ENCODE data around the gene MED19.
"Not testable (repeated sequence)": the region's sequence is repeated elsewhere in the genome, so short reads cannot be mapped to it uniquely, and the experiment has no call there.

Gene MED19

DNA sequence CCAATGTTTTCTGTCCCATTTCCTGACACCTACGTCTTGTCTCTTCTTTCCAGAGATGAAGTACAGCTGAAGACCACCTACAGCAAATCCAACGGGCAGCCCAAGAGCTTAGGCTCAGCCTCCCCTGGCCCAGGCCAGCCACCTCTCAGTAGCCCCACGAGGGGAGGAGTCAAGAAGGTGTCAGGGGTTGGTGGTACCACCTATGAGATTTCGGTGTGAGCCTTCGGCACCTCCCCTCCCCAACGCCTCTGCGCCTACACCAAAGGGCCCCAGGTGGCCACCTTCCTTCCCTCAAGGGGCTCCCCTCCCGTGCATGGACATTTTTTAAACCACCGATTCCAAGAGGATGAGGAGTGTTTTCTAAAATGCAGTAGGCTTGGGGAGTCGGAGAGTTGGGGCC lies 12.2 kb downstream of the MED19 start:
- Histone ChIP-seq H3K9ac (ENCODE audit: low read length) (no peak overlapping the region), H3K4me3 (ENCODE audit: low read length) (no peak overlapping the region), H3K27me3 (replicated peaks; ENCODE audit: insufficient read depth, low read length) (no peaks in the 10 kb centered on the region), H3F3A (ENCODE audit: insufficient read depth, low read length) (no peaks in the 10 kb centered on the region), H3K4me2 (ENCODE audit: low read depth, low read length) (no peak overlapping the region), H2AFZ (ENCODE audit: low read length) (no peak overlapping the region), H3K9me3 (replicated peaks; ENCODE audit: insufficient read depth, low read length) (no peaks in the 10 kb centered on the region), H4K20me1 (ENCODE audit: insufficient read depth, low read length) (no peaks in the 10 kb centered on the region), H3K36me3 (replicated peaks; ENCODE audit: insufficient read depth, low read length) (peaks cover 5% of the 10 kb centered on the region; the same call in 1 of the 2 replicates), H3K4me1 (ENCODE audit: low read length) (no peaks in the 10 kb centered on the region), H3K9me2 (replicated peaks; ENCODE audit: insufficient read depth, low read length) (no peaks in the 10 kb centered on the region), H3K27ac (ENCODE audit: low read length) (no peak overlapping the region), H3K79me2 (ENCODE audit: low read length) (no peaks in the 10 kb centered on the region)
- TF ChIP-seq EZH2 (optimal IDR thresholded peaks at IDR 0.05; ENCODE audit: low read depth, low read length), result no peak
- TF ChIP-seq, protein P1, sequence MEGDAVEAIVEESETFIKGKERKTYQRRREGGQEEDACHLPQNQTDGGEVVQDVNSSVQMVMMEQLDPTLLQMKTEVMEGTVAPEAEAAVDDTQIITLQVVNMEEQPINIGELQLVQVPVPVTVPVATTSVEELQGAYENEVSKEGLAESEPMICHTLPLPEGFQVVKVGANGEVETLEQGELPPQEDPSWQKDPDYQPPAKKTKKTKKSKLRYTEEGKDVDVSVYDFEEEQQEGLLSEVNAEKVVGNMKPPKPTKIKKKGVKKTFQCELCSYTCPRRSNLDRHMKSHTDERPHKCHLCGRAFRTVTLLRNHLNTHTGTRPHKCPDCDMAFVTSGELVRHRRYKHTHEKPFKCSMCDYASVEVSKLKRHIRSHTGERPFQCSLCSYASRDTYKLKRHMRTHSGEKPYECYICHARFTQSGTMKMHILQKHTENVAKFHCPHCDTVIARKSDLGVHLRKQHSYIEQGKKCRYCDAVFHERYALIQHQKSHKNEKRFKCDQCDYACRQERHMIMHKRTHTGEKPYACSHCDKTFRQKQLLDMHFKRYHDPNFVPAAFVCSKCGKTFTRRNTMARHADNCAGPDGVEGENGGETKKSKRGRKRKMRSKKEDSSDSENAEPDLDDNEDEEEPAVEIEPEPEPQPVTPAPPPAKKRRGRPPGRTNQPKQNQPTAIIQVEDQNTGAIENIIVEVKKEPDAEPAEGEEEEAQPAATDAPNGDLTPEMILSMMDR (IDR thresholded peaks at IDR 0.05; ENCODE audit: low read length), result no peak
- TF ChIP-seq EZH2phosphoT487 (IDR thresholded peaks at IDR 0.05; ENCODE audit: low read length), result no peak
- no peak for DNase-seq

DNA sequence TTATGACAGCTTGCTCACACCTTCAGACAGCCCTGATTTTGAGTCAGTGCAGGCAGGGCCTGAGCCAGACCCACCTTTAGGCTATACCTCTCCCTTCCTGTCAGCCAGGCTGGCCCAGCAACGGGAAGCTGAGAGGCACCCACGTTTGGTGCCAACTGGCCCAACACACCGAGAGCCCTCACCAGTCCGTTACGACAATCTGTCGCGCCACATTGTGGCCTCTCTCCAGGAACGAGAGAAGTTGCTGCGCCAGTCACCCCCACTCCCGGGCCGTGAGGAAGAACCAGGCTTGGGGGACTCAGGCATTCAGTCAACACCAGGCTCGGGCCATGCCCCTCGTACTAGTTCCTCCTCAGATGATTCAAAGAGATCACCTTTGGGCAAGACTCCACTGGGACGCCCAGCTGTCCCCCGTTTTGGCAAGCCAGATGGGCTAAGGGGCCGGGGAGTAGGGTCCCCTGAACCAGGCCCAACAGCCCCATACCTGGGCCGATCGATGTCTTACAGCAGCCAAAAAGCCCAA lies 13.1 kb downstream of the MED19 start:
- no peak overlapping the region for H2AFZ ChIP-seq (ENCODE audit: low read length)
- TF ChIP-seq EZH2 (optimal IDR thresholded peaks at IDR 0.05; ENCODE audit: low read depth, low read length) (no peak), EZH2phosphoT487 (IDR thresholded peaks at IDR 0.05; ENCODE audit: low read length) (no peak)
- TF ChIP-seq, protein P1 (IDR thresholded peaks at IDR 0.05; ENCODE audit: low read length), result no peak
- H3K4me2 ChIP-seq (ENCODE audit: low read depth, low read length), result no peak overlapping the region
- H3K79me2 ChIP-seq (ENCODE audit: low read length), result no peaks in the 10 kb centered on the region
- H4K20me1 ChIP-seq (ENCODE audit: insufficient read depth, low read length), result no peaks in the 10 kb centered on the region
- peaks cover 9% of the 10 kb centered on the region for H3K36me3 ChIP-seq (replicated peaks; ENCODE audit: insufficient read depth, low read length)
- H3K4me1 ChIP-seq (ENCODE audit: low read length), result no peaks in the 10 kb centered on the region
- H3F3A ChIP-seq (ENCODE audit: insufficient read depth, low read length), result no peaks in the 10 kb centered on the region
- H3K9me3 ChIP-seq (replicated peaks; ENCODE audit: insufficient read depth, low read length), result no peaks in the 10 kb centered on the region
- no peaks in the 10 kb centered on the region for H3K9me2 ChIP-seq (replicated peaks; ENCODE audit: insufficient read depth, low read length)
- no peak overlapping the region for H3K9ac ChIP-seq (ENCODE audit: low read length)
- H3K27me3 ChIP-seq (replicated peaks; ENCODE audit: insufficient read depth, low read length), result no peaks in the 10 kb centered on the region
- DNase-seq, result no peak
- H3K27ac ChIP-seq (ENCODE audit: low read length), result no peak overlapping the region
- no peak overlapping the region for H3K4me3 ChIP-seq (ENCODE audit: low read length)

DNA sequence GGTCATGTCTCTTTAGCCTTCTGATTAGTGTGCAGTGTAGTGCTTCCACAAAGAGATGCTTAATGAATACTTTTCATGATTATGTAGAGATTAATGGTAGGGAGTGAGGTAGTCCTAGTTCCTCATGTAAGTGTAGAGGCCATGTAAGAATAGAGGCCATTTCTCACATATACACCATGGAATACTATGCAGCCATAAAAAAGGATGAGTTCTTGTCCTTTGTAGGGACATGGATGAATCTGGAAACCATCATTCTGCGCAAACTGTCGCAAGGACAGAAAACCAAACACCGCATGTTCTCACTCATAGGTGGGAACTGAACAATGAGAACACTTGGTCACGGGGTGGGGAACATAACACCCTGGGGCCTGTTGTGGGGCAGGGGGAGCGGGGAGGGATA lies 21.5 kb downstream of the MED19 start:
- not testable (repeated sequence) for DNase-seq; H3K27me3 ChIP-seq (replicated peaks; ENCODE audit: insufficient read depth, low read length); H3K4me2 ChIP-seq (ENCODE audit: low read depth, low read length); H3K27ac ChIP-seq (ENCODE audit: low read length); H3K9me2 ChIP-seq (replicated peaks; ENCODE audit: insufficient read depth, low read length); H2AFZ ChIP-seq (ENCODE audit: low read length); H3K9ac ChIP-seq (ENCODE audit: low read length); H3F3A ChIP-seq (ENCODE audit: insufficient read depth, low read length); H3K9me3 ChIP-seq (replicated peaks; ENCODE audit: insufficient read depth, low read length); H3K4me3 ChIP-seq (ENCODE audit: low read length); H3K4me1 ChIP-seq (ENCODE audit: low read length); H4K20me1 ChIP-seq (ENCODE audit: insufficient read depth, low read length)
- Histone ChIP-seq H3K36me3 (replicated peaks; ENCODE audit: insufficient read depth, low read length) (peaks cover 11% of the 10 kb centered on the region), H3K79me2 (ENCODE audit: low read length) (peaks cover 27% of the 10 kb centered on the region)

DNA sequence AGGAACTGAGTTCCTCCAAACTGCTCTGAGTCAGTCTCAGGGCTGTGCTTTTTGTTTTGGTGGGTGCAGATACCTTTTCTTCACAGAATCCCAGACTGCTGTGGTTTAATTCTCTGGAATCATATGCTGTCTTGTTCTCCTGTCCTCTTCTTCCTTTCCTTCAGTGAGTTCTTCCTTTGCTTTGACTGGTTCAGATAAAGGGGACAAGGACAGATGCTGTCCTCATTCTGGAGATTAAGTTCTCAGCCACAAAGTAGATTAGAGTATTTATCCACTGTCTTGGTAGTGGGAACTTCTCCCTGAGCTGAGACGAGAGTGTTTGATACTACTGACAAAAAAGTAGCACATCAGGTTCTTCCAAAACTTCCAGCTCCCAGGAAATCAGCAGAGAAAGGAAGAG lies 30.8 kb downstream of the MED19 start:
- Histone ChIP-seq H2AFZ (ENCODE audit: low read length) (no peak overlapping the region), H3K9me3 (replicated peaks; ENCODE audit: insufficient read depth, low read length) (no peaks in the 10 kb centered on the region), H4K20me1 (ENCODE audit: insufficient read depth, low read length) (no peaks in the 10 kb centered on the region), H3K79me2 (ENCODE audit: low read length) (peaks cover 82% of the 10 kb centered on the region), H3K9me2 (replicated peaks; ENCODE audit: insufficient read depth, low read length) (no peaks in the 10 kb centered on the region), H3K36me3 (replicated peaks; ENCODE audit: insufficient read depth, low read length) (0 out of 2 replicates have a peak, but pooled peaks cover 2% of the 10 kb centered on the region), H3K4me3 (ENCODE audit: low read length) (no peak overlapping the region), H3K27ac (ENCODE audit: low read length) (no peak overlapping the region), H3K27me3 (replicated peaks; ENCODE audit: insufficient read depth, low read length) (no peaks in the 10 kb centered on the region), H3F3A (ENCODE audit: insufficient read depth, low read length) (no peaks in the 10 kb centered on the region), H3K4me2 (ENCODE audit: low read depth, low read length) (no peak overlapping the region), H3K9ac (ENCODE audit: low read length) (no peak overlapping the region), H3K4me1 (ENCODE audit: low read length) (no peaks in the 10 kb centered on the region)
- no peak for DNase-seq
- TF ChIP-seq EZH2 (optimal IDR thresholded peaks at IDR 0.05; ENCODE audit: low read depth, low read length), result no peak
- TF ChIP-seq, protein P1 (IDR thresholded peaks at IDR 0.05; ENCODE audit: low read length), result no peak
- TF ChIP-seq EZH2phosphoT487 (IDR thresholded peaks at IDR 0.05; ENCODE audit: low read length), result no peak
